CD4-positive, alpha-beta T cell treated with Interleukin-12 subunit alpha and Interleukin-12 subunit beta, for 1 hour (primary cell): Measurements from ENCODE around the gene CUX1.

Experiments
- DNase-seq: peaks from one replicate; pipeline ENCODE4 v3.0.0-alpha.2; 2020

The CUX1 gene

GRCh38 chr7:101940830-101941229 lies 123.4 kb downstream of the CUX1 start:
- DNase-seq = no peak

GRCh38 chr7:101941481-101942383 lies 124.3 kb downstream of the CUX1 start:
- no peak for DNase-seq

GRCh38 chr7:101942603-101943210 lies 125.3 kb downstream of the CUX1 start:
- DNase-seq = no peak

- DNase-seq = no peak
These were observed 125.9 kb downstream of the CUX1 start for GRCh38 chr7:101943306-101943705.

GRCh38 chr7:101943889-101944600 lies 126.6 kb downstream of the CUX1 start:
- DNase-seq = no peak

DNA sequence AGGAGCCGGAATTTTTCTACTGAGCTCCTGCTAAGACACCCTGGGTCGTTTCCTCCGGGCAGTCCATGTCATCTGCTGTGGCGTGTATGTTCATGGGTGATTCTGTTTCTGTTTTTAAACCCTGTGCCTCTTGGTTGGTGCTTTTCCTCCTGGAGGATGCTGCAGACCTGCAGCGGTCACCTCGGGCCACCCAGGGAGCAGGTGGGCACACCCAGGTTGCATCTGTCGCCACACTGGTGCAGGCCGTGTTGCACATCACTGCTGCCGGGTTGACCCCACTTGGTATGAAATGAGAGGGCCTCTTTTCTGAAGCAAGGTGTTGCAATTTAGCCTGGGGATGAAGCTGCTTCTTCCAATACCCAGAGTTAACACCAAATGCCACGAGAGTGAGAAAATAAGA lies 127.2 kb downstream of the CUX1 start:
- no peak for DNase-seq

DNA sequence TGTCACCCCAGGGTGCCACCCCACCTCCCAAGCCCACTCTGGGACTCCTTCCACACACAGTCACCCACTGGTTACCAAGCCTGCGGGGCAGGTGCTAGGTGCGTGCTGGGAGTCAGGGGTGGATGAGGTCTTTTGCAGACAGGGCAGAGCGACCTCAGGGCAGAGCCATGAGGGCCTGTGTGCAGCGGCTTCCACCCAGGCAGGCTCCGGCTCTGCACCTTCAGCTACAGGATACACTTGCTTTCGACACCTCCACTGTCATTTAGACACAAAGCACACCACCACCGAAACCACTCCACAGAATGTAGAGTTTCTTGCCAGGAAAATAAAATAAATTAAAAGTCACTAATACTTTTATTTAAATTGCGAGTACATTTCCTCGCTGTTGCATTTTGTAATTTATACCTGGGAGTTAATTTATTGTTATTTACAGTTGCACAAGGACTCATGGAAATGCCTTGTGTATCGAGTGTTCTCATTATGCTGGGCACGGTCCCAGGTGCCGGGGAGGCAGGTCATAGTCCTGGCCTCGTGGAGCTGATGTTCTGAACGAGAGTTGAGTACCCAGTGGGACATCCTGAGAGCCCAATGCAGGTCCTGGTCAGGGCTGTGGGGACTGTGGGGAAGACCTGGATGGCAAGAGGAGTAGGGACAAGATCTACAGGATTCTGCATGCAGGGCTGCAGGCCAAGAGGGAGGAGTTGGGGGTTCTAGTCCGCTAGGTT lies 127.8 kb downstream of the CUX1 start:
- no peak for DNase-seq

GRCh38 chr7:101947899-101948298 lies 130.5 kb downstream of the CUX1 start:
- DNase-seq = no peak

DNA sequence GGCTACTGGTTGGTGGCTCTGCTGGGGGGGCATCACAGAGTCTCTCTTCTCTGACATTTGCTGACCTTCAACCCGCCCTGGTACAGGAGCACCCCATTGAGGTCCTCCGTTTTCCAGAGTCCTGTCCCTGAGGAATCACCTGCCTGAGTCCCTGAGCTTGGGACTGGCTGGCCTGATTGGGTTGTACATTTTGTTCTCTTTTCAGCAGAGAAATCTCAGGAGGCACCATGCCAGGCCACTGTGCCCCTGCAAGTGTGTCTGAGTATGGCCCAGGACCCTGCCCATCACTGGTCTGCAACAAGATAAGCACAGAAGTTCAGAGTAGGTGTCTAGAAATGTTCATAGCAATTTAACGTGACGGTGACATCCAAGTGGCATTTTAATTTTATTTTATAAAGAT lies 131.2 kb downstream of the CUX1 start:
- no peak for DNase-seq

DNA sequence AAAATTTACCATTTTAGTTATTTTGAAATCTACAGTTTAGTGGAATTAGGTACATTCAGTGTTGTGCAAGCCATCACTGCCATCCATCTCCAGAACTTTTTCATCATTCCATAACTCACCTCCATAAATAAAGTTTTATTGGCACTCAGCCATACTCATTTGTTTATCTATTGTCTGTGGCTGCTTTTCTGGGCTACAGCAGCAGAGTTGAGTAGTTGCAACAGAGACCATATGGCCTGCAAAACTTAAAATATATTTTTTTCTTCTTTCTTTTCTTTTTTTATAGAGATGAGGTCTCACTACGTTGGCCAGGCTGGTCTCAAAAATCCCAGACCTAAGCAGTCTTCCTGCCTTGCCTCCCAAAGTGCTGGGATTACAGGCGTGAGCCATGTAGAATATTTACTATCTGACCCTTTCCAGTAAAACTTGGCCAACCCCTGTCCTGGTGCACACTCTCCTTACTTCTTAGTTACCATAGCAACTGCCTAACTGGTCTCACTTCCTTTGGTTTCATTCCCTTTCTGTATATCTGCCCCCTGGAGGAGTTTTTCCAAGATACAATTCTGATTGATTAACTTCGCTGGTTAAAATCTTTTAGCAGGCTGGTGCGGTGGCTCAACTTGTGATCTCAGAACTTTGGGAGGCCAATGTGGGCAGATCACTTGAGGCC lies 133.2 kb downstream of the CUX1 start:
- DNase-seq = no peak

DNA sequence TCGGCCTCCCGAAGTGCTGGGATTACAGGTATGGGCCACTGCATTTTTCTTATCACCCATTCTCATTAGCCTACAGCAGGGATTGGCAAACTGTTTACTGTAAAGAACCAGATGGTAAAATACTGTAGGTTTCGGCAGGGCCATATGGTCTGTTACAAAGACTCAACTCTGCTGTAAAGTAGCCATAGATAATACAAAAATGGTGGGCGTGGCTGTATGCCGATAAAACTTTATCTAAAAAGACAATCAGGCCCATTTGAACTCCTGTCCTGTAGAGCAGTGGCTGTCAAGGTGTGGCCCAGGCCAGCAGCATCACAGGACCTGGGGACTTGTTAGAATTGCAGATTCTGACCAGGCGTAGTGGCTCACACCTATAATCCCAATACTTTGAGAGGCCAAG lies 134.3 kb downstream of the CUX1 start:
- no peak for DNase-seq

DNA sequence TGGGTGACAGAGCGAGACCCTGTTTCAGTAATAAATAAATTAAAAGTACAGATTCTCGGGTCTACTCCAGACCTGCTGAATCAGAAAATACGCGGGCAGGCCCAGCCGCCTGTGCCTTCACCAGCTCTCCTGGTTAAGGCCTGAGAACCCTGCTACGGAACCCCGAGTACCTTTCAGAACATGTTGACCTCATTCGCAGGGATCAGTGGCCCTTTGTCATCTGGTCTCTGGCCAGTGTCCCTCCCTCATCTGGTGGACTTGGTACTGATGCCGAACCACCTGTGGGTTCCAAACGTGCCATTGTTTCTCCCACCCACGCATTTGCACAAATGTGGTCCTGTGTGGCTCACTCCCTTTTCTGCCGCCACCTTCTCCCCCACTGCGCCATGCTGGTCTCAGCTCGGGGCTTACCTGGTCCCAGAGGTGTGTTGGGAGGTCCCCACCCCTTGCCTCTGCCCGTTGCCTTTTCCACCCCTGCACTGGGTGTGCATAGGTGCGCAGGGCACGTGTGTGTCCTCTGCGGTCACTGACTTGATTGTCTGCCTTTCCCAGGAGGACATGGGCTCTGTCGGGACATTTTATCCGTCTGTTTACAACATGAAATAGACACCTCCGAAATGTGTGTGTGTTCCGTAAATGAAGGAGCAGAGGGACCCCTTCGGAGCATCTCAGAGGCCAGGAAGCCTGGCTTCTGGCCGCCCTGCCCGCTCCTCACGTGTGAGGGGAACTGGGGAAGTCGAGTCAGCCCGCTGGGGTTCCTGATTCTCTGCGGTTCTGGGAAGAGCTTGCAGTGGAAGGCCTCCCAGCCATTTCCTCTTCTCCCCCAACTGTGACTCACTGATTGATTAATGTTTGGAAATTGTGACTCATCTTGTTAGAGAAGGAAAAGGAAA lies 135.2 kb downstream of the CUX1 start:
- no peak for DNase-seq

- no peak for DNase-seq
These were observed 135.9 kb downstream of the CUX1 start for GRCh38 chr7:101953248-101953819.

DNA sequence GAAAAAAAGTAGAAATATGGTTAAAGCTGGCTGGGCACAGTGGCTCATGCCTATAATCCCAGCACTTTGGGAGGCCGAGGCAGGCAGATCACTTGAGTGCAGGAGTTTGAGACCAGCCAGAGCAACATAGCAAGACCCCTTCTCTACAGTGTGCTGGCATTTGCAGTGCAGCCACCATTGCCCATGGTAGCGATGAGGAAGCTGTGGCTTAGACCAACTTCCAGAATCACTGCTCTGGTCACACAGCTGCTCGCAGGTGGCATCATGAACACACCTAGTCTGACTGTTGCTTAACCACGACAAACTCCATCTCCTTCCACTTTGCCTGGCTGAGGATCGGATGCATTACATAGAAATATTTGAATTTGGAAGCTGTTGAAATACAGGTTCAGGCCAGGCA lies 137.1 kb downstream of the CUX1 start:
- no peak for DNase-seq

GRCh38 chr7:101956130-101956529 lies 138.7 kb downstream of the CUX1 start:
- DNase-seq = no peak

DNA sequence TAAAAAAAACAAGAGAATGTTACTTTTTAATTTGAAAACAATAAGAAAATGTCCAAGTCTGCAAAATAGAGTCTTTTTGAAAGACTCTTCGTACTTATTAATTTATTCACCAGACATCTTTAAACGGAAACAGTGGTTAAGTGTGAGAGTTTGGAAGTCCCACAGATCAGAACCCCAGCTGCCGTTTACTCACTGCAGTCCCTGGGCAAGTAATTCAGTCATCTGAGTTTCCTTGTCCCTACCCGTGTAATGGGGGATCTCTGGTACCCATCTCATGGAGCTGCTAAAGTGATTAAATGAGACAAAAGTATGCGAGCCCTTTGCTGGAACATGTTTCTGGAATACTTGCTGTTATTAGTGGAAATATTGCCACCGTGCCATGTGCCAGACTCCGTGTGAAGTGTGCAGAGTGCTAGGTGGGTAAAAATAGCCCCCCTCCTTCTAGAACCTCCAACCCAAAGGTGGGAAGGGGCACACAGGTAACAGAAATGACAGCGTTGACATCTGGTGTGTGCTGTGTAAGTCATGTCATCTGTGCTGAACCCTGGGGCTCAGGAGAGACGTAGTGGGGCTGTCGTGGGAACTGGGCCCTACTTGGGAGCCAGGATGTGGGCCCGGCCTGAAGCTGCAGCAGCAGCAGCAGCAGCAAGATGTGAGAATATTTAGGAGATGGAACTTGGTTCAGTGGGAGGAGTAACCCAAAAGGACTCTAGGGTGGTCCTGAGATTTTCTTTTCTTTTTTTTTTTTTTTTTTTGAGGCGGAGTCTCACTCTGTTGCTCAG lies 140.5 kb downstream of the CUX1 start:
- no peak for DNase-seq

GRCh38 chr7:101959342-101959741 lies 141.9 kb downstream of the CUX1 start:
- DNase-seq = no peak

DNA sequence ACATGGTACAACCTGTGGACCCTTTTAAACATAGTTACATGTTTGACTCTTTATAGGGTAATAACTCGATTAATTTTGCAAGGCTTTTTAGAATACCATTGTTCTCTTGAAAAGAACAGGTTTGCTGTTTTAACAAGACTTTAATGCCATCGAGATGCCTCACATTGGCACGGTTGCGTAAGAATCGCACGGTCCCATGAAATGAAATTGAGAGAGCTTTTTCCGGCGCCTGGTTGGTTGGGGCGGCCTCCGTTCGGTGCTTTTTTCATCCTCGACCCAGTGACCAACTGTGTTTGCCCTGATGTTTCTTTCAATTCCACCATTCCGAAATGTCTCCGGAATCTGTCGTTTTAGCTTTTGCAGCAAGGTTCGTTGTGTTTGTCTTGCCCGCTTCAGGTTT lies 142.4 kb downstream of the CUX1 start:
- no peak for DNase-seq

GRCh38 chr7:101960323-101960722 lies 142.9 kb downstream of the CUX1 start:
- no peak for DNase-seq

DNA sequence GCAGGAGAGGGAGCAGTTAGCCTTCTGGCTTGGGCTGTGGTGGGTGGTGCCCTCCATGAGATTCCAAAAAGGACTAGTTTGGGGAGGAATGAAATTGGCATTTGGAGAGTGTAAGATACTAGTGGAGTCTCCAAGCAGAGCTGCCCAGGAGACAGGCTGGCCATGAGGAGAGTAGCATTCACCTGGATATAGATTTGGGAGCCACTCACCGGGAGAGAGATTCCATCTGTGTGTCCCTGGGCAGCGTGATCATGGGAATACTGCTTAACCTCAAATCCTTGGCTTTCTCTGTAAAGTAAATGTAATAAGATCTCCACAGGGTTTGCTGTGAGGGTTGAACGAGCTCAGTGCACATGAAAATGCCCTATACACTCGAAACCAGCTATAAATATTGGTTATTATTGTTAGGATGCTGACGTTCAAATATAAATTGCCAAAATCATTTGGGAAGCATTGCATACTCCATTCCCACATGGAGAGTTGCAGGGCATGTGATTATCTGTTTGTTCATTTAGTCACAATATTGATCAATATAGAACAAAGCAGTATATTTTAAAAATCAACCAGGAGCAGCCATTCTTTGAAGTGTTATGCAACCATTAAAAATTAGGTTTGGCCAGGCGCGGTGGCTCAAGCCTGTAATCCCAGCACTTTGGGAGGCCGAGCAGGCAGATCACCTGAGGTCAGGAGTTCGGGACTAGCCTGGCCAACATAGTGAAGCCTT lies 143.7 kb downstream of the CUX1 start:
- DNase-seq = no peak
